Measurements from ENCODE around the gene MEGF6.

DNA sequence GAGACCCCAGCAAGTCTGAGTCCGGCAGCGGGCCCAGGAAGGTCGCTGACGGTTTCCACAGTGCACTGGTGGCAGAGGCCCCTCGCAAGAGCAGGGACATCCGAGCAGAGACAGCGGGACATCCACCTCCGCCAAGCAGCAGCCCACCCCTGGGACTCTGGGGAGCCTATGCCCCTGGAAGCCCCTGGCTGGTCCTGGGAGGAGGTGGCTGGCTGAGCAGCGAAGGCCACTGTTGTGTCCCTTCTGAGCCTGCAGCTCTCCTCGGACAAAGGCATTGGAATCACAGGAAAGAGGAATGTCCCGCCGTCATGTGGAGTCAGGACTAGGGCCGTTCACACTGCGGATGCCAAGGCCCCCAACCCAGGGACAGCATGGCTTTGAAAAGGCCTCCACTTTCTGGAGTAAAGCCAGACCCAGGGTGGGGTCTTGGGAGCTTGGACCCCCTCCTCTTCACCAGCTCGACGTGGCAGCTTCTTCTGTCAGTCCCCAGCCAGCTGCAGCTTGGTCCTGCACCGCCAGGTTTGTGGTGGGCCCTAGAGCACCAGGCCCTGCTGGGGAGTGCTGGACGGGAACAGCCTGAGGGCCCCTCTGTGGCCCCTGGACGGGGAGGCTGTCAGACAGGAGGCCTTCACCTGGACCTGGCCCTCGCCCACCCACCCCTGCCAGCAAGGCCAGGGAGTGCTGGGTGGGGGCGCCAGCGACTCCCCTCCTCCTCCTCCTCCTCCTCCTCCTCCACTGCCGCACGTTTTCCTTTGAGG lies 1.4 kb downstream of the MEGF6 start:
- no peak for TF ChIP-seq POLR2AphosphoS5 (IDR thresholded peaks at IDR 0.05; ENCODE audit: low read depth, low read length)
- TF ChIP-seq TAF1 (IDR thresholded peaks at IDR 0.05; ENCODE audit: borderline replicate concordance, low read depth, low read length) = no peak
- TF ChIP-seq POLR2A (IDR thresholded peaks at IDR 0.05; ENCODE audit: low read depth, low read length) = no peak
